Measurements from ENCODE around the gene DNAJC7.

- TF ChIP-seq CTCF (IDR thresholded peaks at IDR 0.05; ENCODE audit: insufficient read depth, low read length) (no peak), POLR2AphosphoS5 (IDR thresholded peaks at IDR 0.05; ENCODE audit: low read depth) (no peak)
Measured at GRCh38 chr17:42028791-42029127, 11.5 kb upstream of the DNAJC7 start.

Measured in HL-60 (cell line).